Stimulated activated CD4-positive, alpha-beta T cell treated with anti-CD3 and anti-CD28 coated beads, Interleukin-2, amount 100 ng/mL, for 24 hours (primary cell): Measurements from ENCODE around the gene PTPRN2.

Experiments used
- DNase-seq, 2 donors: peaks; one replicate each; pipeline ENCODE4 v3.0.0-alpha.2; 2020

The PTPRN2 gene

DNA sequence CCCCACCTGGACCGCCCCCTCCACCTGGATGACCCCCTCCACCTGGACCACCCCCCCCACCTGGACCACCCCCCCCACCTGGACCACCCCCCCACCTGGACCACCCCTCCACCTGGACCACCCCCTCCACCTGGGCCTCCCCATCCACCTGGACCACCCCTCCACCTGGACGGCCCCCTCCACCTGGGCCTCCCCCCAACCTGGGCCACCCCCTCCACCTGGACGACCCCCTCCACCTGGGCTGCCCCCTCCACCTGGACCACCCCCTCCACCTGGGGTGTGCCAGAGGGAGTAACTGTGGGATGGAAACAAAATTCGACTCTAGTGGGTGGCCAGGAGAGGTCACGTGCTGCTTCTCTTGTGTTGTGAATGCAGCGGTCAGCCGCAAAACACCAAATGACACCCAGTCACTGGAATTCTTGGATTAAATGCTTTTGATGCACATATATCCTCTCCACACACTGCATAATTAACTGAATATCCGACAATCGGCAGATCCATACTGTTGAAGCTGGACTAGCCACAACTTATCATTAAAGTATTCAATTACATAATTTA lies 316.7 kb downstream of the PTPRN2 start:
- no peak for DNase-seq

- no peak for DNase-seq
Measured at GRCh38 chr7:158270106-158270775, 317.4 kb downstream of the PTPRN2 start.

- DNase-seq: no peak
Measured at GRCh38 chr7:158268816-158269535, 318.6 kb downstream of the PTPRN2 start.

GRCh38 chr7:158267742-158268435 lies 319.7 kb downstream of the PTPRN2 start:
- DNase-seq: no peak

GRCh38 chr7:158266817-158267741 lies 320.5 kb downstream of the PTPRN2 start:
- no peak for DNase-seq

DNA sequence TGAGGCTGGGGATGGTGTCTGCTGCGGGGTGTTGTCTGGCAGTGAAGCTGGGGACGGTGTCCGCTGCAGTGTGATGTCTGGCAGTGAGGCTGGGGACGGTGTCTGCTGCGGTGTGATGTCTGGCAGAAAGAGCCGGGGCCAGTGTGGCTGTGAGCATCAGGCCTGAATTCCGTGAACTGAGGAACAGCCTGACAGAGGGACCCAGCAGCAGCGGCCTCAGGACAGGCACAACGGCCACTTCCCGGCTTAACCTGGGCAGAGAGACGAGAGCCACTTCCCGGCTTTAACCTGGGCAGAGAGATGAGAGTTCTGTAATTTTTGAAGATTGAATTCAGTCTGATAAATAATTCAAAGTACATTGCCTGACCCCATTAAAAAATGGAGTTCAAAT lies 321.2 kb downstream of the PTPRN2 start:
- no peak for DNase-seq

DNA sequence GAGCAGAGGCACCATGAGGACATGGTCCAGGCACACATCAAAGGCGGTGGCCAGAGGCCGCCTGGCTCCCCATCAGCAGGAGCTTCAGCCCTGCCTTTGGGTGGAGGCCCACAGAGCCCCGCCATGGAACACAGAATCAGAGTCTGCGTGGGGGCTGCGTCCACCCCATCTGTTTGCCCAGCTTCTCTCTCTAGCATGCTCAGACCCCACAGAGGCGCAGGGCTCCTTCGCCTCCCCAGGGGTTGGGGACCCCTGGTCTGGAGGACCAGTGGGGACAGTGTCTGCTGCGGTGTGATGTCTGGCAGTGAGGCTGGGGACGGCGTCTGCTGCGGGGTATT lies 321.9 kb downstream of the PTPRN2 start:
- no peak for DNase-seq

DNA sequence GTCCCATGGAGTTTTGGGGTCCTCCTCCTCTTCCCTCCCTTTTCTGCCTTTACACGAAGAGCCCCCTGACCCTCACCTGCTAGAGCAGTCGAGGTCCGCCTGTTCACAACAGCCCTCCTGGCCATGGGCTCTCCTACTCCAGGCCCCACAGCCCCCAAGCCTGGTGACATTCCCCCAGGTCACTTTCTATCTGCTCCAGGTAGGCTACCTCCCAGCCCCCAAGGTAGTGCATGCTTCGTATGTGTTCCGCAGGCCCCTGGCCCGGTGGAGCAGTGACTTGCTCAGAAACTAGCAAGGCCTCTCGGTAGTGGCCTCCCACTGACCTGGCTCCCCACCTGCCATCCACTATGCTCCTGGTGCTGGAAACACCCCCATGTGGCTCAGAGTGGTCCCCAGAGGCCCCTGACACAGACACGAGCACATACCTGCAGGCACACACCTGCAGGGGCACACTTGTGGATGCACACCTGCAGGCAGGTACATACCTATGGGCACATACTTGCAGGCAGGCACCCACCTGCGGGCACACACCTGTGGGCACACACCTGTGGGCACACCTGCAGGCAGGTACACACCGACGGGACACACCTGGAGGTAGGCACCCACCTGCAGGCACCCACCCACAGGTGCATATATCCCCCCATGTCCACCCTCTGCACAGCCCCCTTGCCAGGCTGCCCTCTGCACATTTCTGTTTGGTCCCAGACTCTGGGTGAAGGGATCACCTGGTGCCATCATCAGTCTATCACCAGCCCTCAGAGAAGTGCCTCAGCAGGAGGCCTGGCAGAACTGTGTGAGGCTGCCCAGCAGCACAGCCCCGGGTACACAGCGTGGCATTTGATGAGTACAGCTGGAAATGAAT lies 322.5 kb downstream of the PTPRN2 start:
- DNase-seq: no peak

- DNase-seq: no peak
Measured at GRCh38 chr7:158263964-158264748, 323.5 kb downstream of the PTPRN2 start.

DNA sequence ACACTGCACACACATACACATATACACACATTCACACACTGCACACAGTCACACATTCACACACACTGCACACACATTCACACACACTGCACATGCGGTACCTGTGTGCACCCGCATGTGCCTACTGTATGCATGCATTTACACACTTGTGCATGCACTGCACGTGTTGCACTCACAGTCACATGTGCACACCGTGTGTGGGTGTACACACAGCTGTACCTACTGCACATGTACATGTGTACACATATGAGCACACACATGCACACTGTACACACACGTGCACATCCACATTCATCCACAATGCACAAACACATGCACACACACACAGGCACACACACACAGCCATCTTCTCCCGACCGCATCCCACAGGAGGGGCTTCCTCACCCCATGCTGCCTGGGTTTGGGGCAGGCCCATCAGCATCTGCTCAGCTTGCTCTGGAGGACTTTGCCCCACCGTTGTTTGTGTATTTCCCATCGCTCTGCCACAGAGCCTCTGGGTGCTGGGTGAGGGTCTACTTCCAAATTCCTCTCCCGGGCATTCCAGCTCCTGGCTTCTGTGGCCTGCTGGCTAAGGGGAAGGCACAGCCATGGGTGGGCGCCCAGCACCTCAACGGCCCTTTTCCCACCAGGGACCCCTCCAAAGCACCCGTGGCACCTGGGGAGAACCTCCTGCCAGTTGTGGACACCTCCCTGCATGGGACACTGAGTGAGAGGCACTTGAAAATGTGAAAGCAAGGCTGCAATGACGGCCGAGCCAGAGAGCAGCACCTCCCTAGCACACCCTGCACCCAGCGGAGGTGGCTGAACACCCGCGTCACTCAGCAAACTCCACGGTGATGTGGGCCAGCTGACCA lies 324.3 kb downstream of the PTPRN2 start:
- no peak for DNase-seq

- no peak for DNase-seq
Measured at GRCh38 chr7:158262284-158263109, 325.1 kb downstream of the PTPRN2 start.

DNA sequence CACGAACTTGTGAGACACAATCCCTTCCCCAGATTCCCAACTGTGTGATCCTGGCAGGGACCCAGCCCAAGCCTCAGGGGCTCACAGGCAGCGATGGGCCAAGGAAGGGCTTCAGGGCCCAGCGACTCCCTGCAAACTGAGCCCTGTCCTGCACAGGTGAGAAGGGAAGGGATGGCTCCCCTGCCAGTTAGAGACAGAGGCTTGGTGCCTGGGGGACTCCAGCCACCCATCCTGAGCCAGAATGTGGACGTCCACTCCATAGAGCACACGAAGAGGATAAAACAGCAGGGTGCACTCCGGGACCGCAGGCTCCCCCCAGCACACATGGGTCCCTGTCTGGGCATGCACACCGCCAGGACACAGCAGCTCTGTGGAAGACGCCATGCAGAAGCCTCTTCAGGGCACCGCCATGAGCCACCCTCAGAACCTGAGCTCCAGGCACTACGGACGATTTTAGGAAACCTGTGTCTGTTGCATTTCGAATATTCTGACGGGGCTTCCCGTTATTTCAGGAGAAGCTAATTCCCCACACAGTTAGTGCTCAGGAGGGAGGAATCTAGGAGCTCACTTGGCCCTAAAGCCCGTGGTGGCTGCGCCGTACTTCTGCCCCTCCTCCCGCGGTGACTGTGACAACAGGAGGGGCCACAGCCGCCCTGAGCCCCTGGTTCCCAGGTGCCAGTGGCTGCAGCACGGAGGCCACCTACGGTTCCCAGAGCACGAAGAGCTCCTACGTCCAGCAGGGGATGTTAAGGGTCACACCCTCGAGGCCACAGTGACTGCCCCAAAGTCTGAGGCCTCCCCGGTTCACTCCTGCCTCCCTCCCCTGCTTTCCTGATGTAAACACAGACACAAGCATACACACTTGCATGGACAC lies 326.0 kb downstream of the PTPRN2 start:
- DNase-seq: no peak

DNA sequence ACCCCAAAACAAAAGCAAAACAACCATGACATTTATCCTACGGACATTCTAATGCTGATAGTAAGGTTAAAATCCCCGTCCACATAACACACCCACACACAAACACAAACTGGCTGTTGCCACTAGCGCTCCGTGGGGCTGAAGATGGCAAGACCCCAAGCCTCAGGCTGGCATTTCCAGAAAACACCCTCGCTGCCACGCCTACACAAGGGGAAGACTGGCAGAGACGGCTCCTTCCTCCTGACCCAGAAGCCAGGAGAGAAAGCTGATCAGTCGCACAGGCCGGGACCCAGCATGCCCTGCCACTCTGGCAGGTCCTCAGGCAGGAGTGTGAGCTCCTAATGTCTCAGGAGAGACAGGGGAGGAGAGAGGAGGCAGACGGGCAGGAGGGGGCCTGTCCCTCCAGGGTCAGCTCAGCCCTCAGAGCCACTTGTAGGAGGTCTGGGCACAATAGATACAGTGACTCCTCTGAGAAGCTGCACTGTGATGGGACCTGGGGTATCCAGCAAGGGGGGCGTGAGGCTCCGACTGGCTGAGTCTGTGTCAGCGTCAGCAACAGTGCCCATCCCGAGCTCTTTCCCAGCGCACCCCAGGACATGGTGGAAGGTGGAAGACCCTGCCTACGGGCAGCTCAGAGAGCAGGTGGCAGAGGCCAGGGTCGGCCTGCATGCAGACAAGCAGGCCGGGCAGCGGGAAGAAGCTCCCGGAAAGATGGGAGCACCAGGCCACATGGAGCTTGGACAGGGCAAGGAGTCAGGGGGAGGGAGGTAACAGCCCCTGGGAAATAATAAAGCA lies 326.9 kb downstream of the PTPRN2 start:
- no peak for DNase-seq

DNA sequence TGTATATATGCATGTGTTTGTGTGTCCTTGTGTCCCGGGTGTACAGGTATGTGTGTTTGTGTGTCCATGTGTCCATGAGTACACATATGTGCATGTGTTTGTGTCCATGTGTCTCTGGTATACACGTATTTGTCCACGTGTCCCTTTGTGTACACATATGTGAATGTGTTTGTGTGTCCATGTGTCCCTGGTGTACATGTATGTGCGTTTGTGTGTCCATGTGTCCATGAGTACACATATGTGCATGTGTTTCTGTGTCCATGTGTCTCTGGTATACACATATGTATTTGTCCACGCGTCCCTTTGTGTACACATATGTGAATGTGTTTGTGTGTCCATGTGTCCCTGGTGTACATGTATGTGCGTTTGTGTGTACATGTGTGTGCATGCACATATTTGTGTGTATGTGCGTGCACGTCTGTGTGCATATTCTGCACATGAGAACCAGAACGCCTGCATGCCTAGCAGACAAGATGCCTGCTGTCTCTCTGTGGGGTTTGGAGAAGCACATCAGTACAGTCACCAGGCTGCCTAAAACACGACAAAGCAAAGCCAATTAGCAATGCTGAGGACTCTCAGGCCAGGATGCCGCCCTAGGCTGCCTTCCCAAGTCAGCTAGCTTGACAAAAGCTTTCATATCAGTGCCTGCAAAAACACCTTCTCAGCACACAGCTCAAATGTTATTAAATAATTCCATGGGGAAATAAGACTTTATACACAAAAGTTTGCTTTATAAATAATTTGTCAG lies 327.8 kb downstream of the PTPRN2 start:
- DNase-seq: no peak

DNA sequence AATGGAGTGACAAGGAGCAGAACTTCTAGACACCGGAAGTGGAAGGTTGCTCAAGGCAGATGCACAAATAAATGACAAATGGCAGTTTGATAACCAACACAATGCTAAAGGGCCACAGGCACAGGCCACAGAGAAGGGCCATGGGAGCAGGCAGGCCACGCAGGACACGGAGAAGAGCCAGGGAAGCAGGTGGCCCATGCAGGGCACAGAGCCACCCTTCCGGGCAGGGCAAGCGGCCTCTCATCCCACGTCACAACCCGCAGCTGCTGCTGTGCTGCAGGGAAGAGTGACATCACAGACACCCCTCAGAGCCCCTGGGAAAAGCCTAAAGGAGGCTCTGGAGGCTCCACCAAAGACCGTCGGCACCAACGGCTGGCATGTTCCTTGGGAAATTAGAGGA lies 328.5 kb downstream of the PTPRN2 start:
- no peak for DNase-seq

DNA sequence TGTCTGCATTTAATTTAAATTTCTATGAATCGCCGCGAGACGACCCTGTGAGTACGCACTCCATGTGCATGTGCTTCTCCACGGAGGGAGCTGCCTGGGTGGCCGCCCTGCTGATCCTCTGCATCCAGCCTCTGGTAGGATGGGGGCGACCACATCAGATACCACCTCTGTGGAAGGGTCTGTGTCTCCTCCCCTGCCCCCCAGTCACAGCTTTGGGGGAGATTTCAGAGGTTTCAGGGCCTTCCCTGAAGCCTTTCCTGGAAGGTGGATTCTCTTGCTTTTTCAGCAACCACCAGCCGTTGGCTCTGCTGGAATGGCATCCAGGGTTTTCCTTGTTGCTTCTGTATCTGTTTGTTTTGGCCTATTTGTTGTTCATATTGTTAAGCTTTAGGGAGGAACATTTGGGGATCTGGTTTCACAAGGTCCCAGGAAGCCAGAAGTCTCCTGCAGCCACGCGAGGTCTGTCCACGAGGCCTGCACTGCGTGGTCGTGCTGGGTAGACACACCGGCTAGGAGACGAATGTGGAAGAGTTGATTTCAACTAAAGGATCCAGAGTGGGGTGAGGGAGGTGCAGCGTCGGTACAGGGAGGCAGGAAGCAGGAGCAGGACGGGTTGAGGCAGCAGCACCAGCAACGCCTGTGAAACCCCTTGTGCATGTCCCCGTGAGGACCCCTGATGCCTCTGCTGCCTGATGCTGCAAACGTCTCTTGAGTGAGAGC lies 329.1 kb downstream of the PTPRN2 start:
- DNase-seq: no peak
